Measurements from ENCODE around the gene SLC48A1. TPM values are rescaled to one million over a fixed set of nuclear protein-coding genes. Genes with fewer than 3 reads are reported as not detected.

Gene SLC48A1
- total RNA-seq, 1 donor from 2014 or later = 23.2 TPM

GRCh38 chr12:47754126-47754525, 18.9 kb upstream of the SLC48A1 start:
- ATAC-seq (no peak), DNase-seq (ENCODE audit: missing footprints) (no peak)
- intact Hi-C loops (cut with DNase I) = no loop called here

GRCh38 chr12:47754881-47755280, 18.2 kb upstream of the SLC48A1 start:
- ATAC-seq = no peak

GRCh38 chr12:47755655-47756562, 17.1 kb upstream of the SLC48A1 start:
- intact Hi-C loops (cut with DNase I) = no loop called here
- DNase-seq (ENCODE audit: missing footprints) = no peak
- no peak for ATAC-seq

More at GRCh38 chr12:47754881-47755280, 18.2 kb upstream of the SLC48A1 start:
- no peak for DNase-seq (ENCODE audit: missing footprints)
- intact Hi-C loops (cut with DNase I) = no loop called here

GRCh38 chr12:47757364-47757839, 15.6 kb upstream of the SLC48A1 start:
- no peak for DNase-seq (ENCODE audit: missing footprints)
- intact Hi-C loops (cut with DNase I) = no loop called here
- no peak for ATAC-seq

GRCh38 chr12:47757840-47758583, 15.0 kb upstream of the SLC48A1 start:
- no peak for ATAC-seq

GRCh38 chr12:47758584-47758833, 14.5 kb upstream of the SLC48A1 start:
- DNase-seq (ENCODE audit: missing footprints) = no peak
- intact Hi-C loops (cut with DNase I) = no loop called here
- no peak for ATAC-seq

More at GRCh38 chr12:47757840-47758583, 15.0 kb upstream of the SLC48A1 start:
- intact Hi-C loops (cut with DNase I) = no loop called here
- DNase-seq (ENCODE audit: missing footprints) = peak; percentile 73

- DNase-seq (ENCODE audit: missing footprints) (peak; percentile 93), ATAC-seq (peak; percentile 89)
- intact Hi-C loops (cut with DNase I) = loop anchor here (1.0 kb wide), 1 partner anchor 42 kb away; no protein-coding TSS in a partner anchor
Observed at GRCh38 chr12:47758834-47759690, 14.0 kb upstream of the SLC48A1 start, which contains the start of gene RAPGEF3. RAPGEF3 (minus strand) TSS chr12:47758880; CDS start chr12:47758556, 324 bp downstream.

GRCh38 chr12:47762850-47763465, 10.1 kb upstream of the SLC48A1 start:
- no peak for DNase-seq (ENCODE audit: missing footprints)
- intact Hi-C loops (cut with DNase I) = no loop called here
- no peak for ATAC-seq

GRCh38 chr12:47763481-47764346, 9.3 kb upstream of the SLC48A1 start:
- no peak for ATAC-seq
- DNase-seq (ENCODE audit: missing footprints) = peak; percentile 53
- intact Hi-C loops (cut with DNase I) = no loop called here

- DNase-seq (ENCODE audit: missing footprints) = no peak
- no peak for ATAC-seq
- intact Hi-C loops (cut with DNase I) = loop anchor here (1.0 kb wide), 1 partner anchor 51 kb away; no protein-coding TSS in a partner anchor
Observed at GRCh38 chr12:47766502-47767215, 6.4 kb upstream of the SLC48A1 start.

GRCh38 chr12:47767216-47767724, 5.8 kb upstream of the SLC48A1 start:
- no peak for DNase-seq (ENCODE audit: missing footprints)
- ATAC-seq = no peak
- intact Hi-C loops (cut with DNase I) = loop anchor here (1.0 kb wide), 1 partner anchor 52 kb away; no protein-coding TSS in a partner anchor

GRCh38 chr12:47768323-47768811, 4.7 kb upstream of the SLC48A1 start:
- no peak for ATAC-seq
- no peak for DNase-seq (ENCODE audit: missing footprints)
- intact Hi-C loops (cut with DNase I) = no loop called here

GRCh38 chr12:47769234-47770085, 3.6 kb upstream of the SLC48A1 start:
- DNase-seq (ENCODE audit: missing footprints) (no peak), ATAC-seq (no peak)
- intact Hi-C loops (cut with DNase I) = no loop called here

GRCh38 chr12:47770086-47770726, 2.8 kb upstream of the SLC48A1 start:
- no peak for ATAC-seq
- no peak for DNase-seq (ENCODE audit: missing footprints)
- intact Hi-C loops (cut with DNase I) = no loop called here

GRCh38 chr12:47771304-47771703, 1.7 kb upstream of the SLC48A1 start:
- intact Hi-C loops (cut with DNase I) = no loop called here
- no peak for ATAC-seq
- DNase-seq (ENCODE audit: missing footprints) = no peak

All from Right ventricle myocardium inferior (tissue), 1 donor.